Measurements from ENCODE around the gene CORO2A. TPM values are rescaled to one million over a fixed set of nuclear protein-coding genes. Genes with fewer than 3 reads are reported as not detected.

The CORO2A gene
- total and polyA plus RNA-seq, 8 donors = 2.8 to 26.7 (median 10.7) TPM

DNA sequence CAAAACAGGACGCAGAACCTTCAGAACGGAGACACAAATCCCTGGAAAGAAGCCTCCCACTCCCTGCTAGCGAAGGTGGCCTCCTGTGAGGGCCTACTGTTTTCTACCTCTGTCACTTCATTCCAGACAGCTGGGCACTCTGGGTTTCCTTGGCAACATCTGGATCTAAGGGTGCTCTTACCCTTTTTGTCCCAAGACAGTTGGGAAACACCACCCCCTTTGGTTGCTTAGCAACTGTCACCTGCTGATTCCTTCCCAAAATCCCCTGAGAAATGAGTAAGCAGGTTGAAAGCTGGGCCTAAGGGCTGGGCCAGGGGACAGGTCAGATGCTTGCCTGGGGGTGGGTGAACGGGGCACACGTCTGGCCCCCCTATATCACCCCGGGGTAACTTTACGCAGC lies 106.5 kb downstream of the CORO2A start:
- WGBS, 5 donors = 67 to 81% (median 70%) methylated on average over 5 to 7 of the region's 7 CpGs
- Histone ChIP-seq H3K4me3 (no peak overlapping the region), H3K4me1 (peaks cover 22 to 39% (median 29%) of the 10 kb centered on the region in 4 donors), H3K27ac (peak overlapping the region in 2 of 5 donors; percentile 18 to 62), H3K27me3 (no peaks in the 10 kb centered on the region), H3K9me3 (no peaks in the 10 kb centered on the region), H3K36me3 (peaks cover 19 to 58% (median 42%) of the 10 kb centered on the region in 4 donors)
- no peak for DNase-seq
- intact Hi-C loops (cut with DNase I; ENCODE audit: low total_unique reads) = no loop called here
- TF ChIP-seq POLR2AphosphoS5 (IDR thresholded peaks at IDR 0.05) = no peak

DNA sequence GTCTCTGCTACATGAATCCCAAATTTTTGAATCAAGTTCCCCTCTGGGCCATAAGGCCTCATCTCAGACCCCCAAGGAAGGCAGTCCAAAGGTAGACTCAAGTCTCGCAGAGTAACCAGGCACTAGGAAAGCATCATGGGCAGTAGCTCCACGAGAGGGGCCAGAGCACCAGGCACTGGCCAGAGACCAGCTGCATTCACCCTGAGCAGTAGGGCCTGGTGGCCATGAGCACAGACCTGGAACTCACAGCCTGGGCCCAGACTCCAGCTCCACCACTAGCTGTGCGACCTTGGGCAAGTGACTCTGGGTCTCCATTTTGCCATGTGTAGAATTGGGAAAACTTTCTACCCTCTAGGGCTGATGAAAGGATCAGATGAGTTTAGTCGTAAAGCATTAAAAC lies 107.4 kb downstream of the CORO2A start:
- H3K4me1 ChIP-seq = peaks cover 22 to 48% (median 31%) of the 10 kb centered on the region in 4 donors
- no peaks in the 10 kb centered on the region for H3K9me3 ChIP-seq
- TF ChIP-seq, protein P1, sequence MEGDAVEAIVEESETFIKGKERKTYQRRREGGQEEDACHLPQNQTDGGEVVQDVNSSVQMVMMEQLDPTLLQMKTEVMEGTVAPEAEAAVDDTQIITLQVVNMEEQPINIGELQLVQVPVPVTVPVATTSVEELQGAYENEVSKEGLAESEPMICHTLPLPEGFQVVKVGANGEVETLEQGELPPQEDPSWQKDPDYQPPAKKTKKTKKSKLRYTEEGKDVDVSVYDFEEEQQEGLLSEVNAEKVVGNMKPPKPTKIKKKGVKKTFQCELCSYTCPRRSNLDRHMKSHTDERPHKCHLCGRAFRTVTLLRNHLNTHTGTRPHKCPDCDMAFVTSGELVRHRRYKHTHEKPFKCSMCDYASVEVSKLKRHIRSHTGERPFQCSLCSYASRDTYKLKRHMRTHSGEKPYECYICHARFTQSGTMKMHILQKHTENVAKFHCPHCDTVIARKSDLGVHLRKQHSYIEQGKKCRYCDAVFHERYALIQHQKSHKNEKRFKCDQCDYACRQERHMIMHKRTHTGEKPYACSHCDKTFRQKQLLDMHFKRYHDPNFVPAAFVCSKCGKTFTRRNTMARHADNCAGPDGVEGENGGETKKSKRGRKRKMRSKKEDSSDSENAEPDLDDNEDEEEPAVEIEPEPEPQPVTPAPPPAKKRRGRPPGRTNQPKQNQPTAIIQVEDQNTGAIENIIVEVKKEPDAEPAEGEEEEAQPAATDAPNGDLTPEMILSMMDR (IDR thresholded peaks at IDR 0.05) = no peak
- TF ChIP-seq POLR2AphosphoS5 (IDR thresholded peaks at IDR 0.05) (no peak), POLR2A (IDR thresholded peaks at IDR 0.05) (no peak), EP300 (IDR thresholded peaks at IDR 0.05) (no peak)
- intact Hi-C loops (cut with DNase I; ENCODE audit: low total_unique reads) = no loop called here
- H3K4me3 ChIP-seq = no peak overlapping the region
- 87 to 98% (median 93%) methylated on average over 2 to 4 of the region's 4 CpGs for WGBS, 5 donors
- H3K27me3 ChIP-seq = no peaks in the 10 kb centered on the region
- no peak for DNase-seq
- peaks cover 27 to 66% (median 50%) of the 10 kb centered on the region in 4 donors for H3K36me3 ChIP-seq
- H3K27ac ChIP-seq = no peak overlapping the region

DNA sequence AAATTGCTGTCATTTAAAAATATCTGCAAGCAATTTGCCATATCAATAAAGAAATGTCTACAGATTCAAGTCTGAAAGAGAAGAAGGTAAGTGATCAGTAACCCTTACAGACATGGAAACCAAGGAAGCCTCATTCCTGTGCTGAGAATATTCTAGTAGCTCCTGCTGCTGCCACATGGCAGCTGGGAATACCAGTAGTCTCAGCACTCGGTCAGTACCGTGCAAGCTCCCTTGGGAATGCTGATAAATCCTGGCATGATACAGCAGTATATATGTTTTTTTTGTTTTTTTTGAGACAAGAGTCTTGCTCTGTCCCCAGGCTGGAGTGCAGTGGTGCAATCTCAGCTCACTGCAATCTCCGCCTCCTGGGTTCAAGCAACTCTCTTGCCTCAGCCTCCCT lies 108.0 kb downstream of the CORO2A start:
- Histone ChIP-seq H3K4me3 (no peak overlapping the region), H3K9me3 (no peaks in the 10 kb centered on the region), H3K36me3 (peaks cover 32 to 73% (median 57%) of the 10 kb centered on the region in 4 donors), H3K27me3 (no peaks in the 10 kb centered on the region), H3K27ac (no peak overlapping the region), H3K4me1 (peaks cover 22 to 48% (median 31%) of the 10 kb centered on the region in 4 donors)
- 76 to 90% (median 88%) methylated on average over 3 of the region's 3 CpGs for WGBS, 5 donors
- DNase-seq = no peak
- TF ChIP-seq, protein P1 (IDR thresholded peaks at IDR 0.05) = no peak
- no peak for TF ChIP-seq POLR2A (IDR thresholded peaks at IDR 0.05)
- TF ChIP-seq POLR2AphosphoS5 (IDR thresholded peaks at IDR 0.05) = no peak
- TF ChIP-seq EP300 (IDR thresholded peaks at IDR 0.05) = no peak
- intact Hi-C loops (cut with DNase I; ENCODE audit: low total_unique reads) = no loop called here

DNA sequence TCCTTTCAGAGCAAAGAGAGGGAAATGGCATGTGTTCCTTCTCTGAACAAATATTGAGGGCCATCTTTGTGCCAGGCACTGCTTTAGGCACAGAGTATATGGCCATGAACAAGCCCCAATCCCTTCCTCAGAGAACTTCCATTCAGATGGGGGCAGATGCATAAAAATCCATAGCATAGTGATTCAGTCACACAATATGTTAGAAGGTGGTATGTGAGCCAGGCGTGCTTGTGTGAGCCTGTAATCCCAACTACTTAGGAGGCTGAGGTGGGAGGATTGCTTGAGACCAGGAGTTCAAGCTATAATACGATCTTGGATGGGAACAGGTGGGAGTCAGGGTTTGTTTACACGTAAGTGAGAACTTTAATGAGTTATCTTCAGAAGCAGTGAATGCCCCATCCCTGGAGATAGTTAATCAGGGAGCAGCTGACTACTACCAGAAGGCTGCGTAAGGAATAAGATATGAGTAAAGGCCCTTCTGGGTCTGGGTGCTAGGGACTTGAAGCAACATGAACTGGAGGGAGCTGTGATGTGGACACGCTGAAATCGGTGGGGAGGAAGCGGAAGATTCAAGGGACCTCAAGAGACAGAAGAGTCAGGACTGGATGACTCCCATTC lies 108.8 kb downstream of the CORO2A start:
- no peak for DNase-seq
- no peak for TF ChIP-seq EP300 (IDR thresholded peaks at IDR 0.05)
- no peak for TF ChIP-seq POLR2AphosphoS5 (IDR thresholded peaks at IDR 0.05)
- TF ChIP-seq POLR2A (IDR thresholded peaks at IDR 0.05) = no peak
- TF ChIP-seq, protein P1 (IDR thresholded peaks at IDR 0.05) = no peak
- Histone ChIP-seq H3K4me1 (peaks cover 22 to 48% (median 31%) of the 10 kb centered on the region in 4 donors), H3K27ac (peak overlapping the region in 2 of 5 donors; percentile 25 to 79), H3K27me3 (no peaks in the 10 kb centered on the region), H3K4me3 (no peak overlapping the region), H3K36me3 (peaks cover 36 to 80% (median 64%) of the 10 kb centered on the region in 4 donors), H3K9me3 (no peaks in the 10 kb centered on the region)
- intact Hi-C loops (cut with DNase I; ENCODE audit: low total_unique reads) = no loop called here
- WGBS, 5 donors = 88 to 93% (median 92%) methylated on average over 7 of the region's 7 CpGs

DNA sequence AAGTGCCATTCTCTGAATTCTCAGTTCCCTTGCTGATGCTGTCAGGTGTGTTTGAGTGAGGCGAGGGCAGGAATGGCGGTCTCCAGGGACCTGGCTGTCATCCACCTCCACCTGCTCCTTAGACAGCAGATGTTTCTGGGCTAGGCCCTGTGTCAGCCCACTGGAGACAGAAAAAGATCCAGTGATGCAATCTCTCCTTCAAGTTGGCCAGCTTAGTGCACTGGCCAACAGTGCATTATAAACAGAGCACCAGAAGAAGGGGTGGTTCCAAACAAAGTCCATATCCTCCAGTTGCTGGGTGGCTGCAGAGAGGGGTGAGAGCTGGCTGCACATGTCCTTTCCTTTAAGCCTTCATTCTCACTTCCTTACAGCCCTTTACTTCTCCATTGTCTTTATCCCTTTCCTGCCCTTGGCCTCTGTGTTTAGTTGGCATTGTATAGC lies 109.4 kb downstream of the CORO2A start:
- Histone ChIP-seq H3K9me3 (no peaks in the 10 kb centered on the region), H3K27ac (peak overlapping the region in 2 of 5 donors; percentile 25 to 79), H3K27me3 (no peaks in the 10 kb centered on the region), H3K4me3 (no peak overlapping the region), H3K36me3 (peaks cover 42 to 86% (median 69%) of the 10 kb centered on the region in 4 donors), H3K4me1 (peaks cover 22 to 47% (median 30%) of the 10 kb centered on the region in 4 donors)
- intact Hi-C loops (cut with DNase I; ENCODE audit: low total_unique reads) = no loop called here
- 88 to 98% (median 95%) methylated on average over 2 of the region's 2 CpGs for WGBS, 5 donors
- DNase-seq = no peak
- TF ChIP-seq EP300 (IDR thresholded peaks at IDR 0.05) (no peak), POLR2AphosphoS5 (IDR thresholded peaks at IDR 0.05) (no peak), POLR2A (IDR thresholded peaks at IDR 0.05) (no peak)
- TF ChIP-seq, protein P1 (IDR thresholded peaks at IDR 0.05) = no peak
